ENCODE results near the gene QKI. TPM values are rescaled to one million over a fixed set of nuclear protein-coding genes. Genes with fewer than 3 reads are reported as not detected.
A peak's percentile ranks its signal among the peaks of the same experiment; 100 is the strongest.
"Not testable (repeated sequence)": the region's sequence is repeated elsewhere in the genome, so short reads cannot be mapped to it uniquely, and the experiment has no call there.

The QKI gene
- total and polyA plus RNA-seq, 2 experiments from 2014 or later = 148 to 503 TPM

GRCh38 chr6:163428373-163428772 lies 13.9 kb downstream of the QKI start:
- Histone ChIP-seq H3K4me3 (no peak overlapping the region), H3K27me3 (no peaks in the 10 kb centered on the region), H3K9me3 (ENCODE audit: low read depth) (no peaks in the 10 kb centered on the region), H3K4me1 (ENCODE audit: low read depth) (peaks cover 75% of the 10 kb centered on the region), H3K36me3 (no peaks in the 10 kb centered on the region), H3K27ac (peak overlapping the region; percentile 47)
- TF ChIP-seq CTCF (IDR thresholded peaks at IDR 0.05; ENCODE audit: low read depth, low read length) = no peak
- no peak for DNase-seq (ENCODE audit: low read depth in 1 of 2, low spot score in 1 of 2)

- Histone ChIP-seq H3K4me1 (ENCODE audit: low read depth) (peaks cover 67% of the 10 kb centered on the region), H3K36me3 (no peaks in the 10 kb centered on the region), H3K4me3 (no peak overlapping the region), H3K27me3 (no peaks in the 10 kb centered on the region), H3K27ac (peak overlapping the region; percentile 27), H3K9me3 (ENCODE audit: low read depth) (no peaks in the 10 kb centered on the region)
- no peak for DNase-seq (ENCODE audit: low read depth in 1 of 2, low spot score in 1 of 2)
- TF ChIP-seq CTCF (IDR thresholded peaks at IDR 0.05; ENCODE audit: low read depth, low read length) = no peak
These were observed 15.4 kb downstream of the QKI start for GRCh38 chr6:163429858-163430448.

- no peak overlapping the region for H3K4me3 ChIP-seq
These were observed 17.8 kb downstream of the QKI start for GRCh38 chr6:163432300-163432699.

DNA sequence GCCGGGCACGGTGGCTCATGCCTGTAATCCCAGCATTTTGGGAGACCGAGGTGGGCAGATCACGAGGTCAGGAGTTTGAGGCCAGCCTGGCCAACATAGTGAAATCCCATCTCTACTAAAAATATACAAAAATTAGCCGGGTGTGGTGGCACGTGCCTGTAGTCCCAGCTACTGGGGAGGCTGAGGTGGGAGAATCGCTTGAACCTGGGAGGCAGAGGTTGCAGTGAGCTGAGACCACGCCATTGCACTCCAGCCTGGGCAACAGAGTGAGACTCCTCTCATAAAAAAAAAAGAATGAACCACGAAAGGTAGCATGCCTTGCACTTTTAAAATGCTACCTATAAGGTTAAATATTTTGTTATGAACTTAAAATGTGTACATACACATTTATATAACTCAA lies 19.0 kb downstream of the QKI start:
- not testable (repeated sequence) for H3K4me3 ChIP-seq; H3K9me3 ChIP-seq (ENCODE audit: low read depth); H3K27me3 ChIP-seq; H3K27ac ChIP-seq; DNase-seq (ENCODE audit: low read depth in 1 of 2, low spot score in 1 of 2); H3K36me3 ChIP-seq
- H3K4me1 ChIP-seq (ENCODE audit: low read depth) = peaks cover 43% of the 10 kb centered on the region

More at GRCh38 chr6:163432300-163432699, 17.8 kb downstream of the QKI start:
- no peaks in the 10 kb centered on the region for H3K27me3 ChIP-seq
- peaks cover 46% of the 10 kb centered on the region for H3K4me1 ChIP-seq (ENCODE audit: low read depth)
- H3K9me3 ChIP-seq (ENCODE audit: low read depth) = no peaks in the 10 kb centered on the region
- no peaks in the 10 kb centered on the region for H3K36me3 ChIP-seq
- DNase-seq (ENCODE audit: low read depth in 1 of 2, low spot score in 1 of 2) = no peak
- TF ChIP-seq CTCF (IDR thresholded peaks at IDR 0.05; ENCODE audit: low read depth, low read length) = no peak
- H3K27ac ChIP-seq = peak overlapping the region; percentile 11

- TF ChIP-seq CTCF (IDR thresholded peaks at IDR 0.05; ENCODE audit: low read depth, low read length) = no peak
- Histone ChIP-seq H3K4me1 (ENCODE audit: low read depth) (peaks cover 40% of the 10 kb centered on the region), H3K9me3 (ENCODE audit: low read depth) (no peaks in the 10 kb centered on the region), H3K27me3 (no peaks in the 10 kb centered on the region), H3K36me3 (no peaks in the 10 kb centered on the region), H3K4me3 (no peak overlapping the region), H3K27ac (no peak overlapping the region)
- DNase-seq (ENCODE audit: low read depth in 1 of 2, low spot score in 1 of 2) = no peak
These were observed 20.5 kb downstream of the QKI start for GRCh38 chr6:163435023-163435422.

- no peak for TF ChIP-seq CTCF (IDR thresholded peaks at IDR 0.05; ENCODE audit: low read depth, low read length)
- Histone ChIP-seq H3K27me3 (no peaks in the 10 kb centered on the region), H3K27ac (peak overlapping the region; percentile 5), H3K4me1 (ENCODE audit: low read depth) (peaks cover 41% of the 10 kb centered on the region), H3K9me3 (ENCODE audit: low read depth) (no peaks in the 10 kb centered on the region), H3K4me3 (no peak overlapping the region), H3K36me3 (no peaks in the 10 kb centered on the region)
- no peak for DNase-seq (ENCODE audit: low read depth in 1 of 2, low spot score in 1 of 2)
These were observed 22.3 kb downstream of the QKI start for GRCh38 chr6:163436843-163437242.

Measured in cardiac muscle cell (in vitro differentiated cells and primary cell).